GM21367 (cell line): ENCODE measurements around the gene PER1.
"Not testable (repeated sequence)": the region's sequence is repeated elsewhere in the genome, so short reads cannot be mapped to it uniquely, and the experiment has no call there.

Source experiments
- ATAC-seq: cut with Tn5 transposase; IDR thresholded peaks from one replicate; pipeline ENCODE4 v1.9.1; 2021; ENCODE audit not compliant: unreplicated experiment

Gene PER1

GRCh38 chr17:8120520-8121406 lies 31.4 kb downstream of the PER1 start:
- ATAC-seq: no peak

DNA sequence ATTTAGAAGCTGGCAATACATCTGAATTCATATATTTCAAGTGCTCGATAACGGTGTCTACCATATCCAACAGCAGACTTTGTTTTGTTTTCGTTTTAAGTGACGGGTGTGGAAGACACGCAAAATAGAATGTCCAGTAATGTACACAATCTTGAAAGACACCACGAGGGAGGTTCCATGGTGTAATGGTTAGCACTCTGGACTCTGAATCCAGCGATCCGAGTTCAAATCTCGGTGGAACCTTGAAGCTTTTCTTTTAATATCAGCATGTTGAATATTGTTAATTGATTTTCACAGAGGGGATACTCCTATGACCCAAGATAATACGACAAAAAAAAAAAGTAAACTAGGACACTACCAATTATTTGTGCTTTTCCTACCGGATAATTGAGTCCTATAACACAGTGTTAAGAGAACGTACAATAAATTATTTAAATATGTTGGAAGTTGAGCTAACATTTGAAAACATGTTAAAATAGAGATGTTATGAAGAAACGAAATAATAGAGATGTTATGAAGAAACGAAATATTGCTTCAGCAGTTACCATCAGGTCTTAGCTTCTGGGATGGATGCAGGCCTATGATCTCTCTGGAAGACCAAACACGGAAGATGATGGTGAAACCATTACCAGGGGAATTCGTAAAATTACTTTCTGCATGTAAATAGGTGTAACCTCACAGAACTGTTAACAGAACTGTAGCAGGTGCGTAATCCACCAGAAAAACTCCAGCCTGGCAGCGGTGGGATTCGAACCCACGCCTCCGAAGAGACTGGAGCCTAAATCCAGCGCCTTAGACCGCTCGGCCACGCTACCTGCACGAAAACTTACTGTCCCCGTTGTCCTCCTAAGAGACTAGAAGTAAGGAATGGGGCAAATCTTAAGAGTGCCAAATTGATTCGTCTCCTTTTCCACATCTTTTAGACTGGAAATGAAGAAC lies 32.4 kb downstream of the PER1 start:
- ATAC-seq: no peak

DNA sequence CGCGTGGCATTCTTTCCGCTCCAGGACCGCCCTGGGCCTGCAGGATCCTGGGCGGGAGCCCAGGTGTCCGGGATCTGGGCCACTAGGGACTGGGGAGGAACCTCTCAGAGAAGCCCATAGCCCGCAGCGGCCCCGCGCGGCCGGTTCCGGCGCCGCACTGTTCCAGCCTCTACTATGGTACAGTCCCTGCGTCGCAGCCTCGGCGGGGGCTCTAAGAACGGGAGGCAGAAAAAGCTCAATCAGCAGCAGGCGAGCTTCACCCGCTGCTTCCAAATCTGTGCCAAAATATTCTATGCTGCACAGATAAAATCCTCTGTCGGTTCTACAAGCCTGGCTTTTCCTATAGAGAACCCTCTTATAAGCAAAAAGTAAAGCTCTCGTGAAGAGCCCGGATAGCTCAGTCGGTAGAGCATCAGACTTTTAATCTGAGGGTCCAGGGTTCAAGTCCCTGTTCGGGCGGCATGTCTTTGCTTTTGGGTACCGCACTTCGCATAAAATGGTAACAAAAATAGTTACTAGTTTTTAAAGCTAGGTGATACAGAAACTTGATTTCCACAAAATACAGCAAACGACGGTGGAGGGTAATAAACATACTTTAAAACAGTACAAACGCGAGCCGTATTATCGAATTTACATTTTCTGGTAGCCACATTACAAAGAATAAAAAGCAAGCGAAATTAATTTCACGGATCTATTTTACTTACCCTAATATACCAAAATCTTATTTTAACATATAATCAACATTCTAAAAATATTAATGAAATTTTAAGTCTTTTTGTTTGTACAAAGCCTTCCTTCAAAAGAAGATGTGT lies 33.2 kb downstream of the PER1 start:
- no peak for ATAC-seq

- no peak for ATAC-seq
Observed at GRCh38 chr17:8117980-8118768, 34.0 kb downstream of the PER1 start, which contains the start of gene ALOXE3. ALOXE3 (minus strand) TSS chr17:8118514; CDS start chr17:8117990, 524 bp downstream.

GRCh38 chr17:8117367-8117979 lies 34.7 kb downstream of the PER1 start:
- ATAC-seq: no peak

DNA sequence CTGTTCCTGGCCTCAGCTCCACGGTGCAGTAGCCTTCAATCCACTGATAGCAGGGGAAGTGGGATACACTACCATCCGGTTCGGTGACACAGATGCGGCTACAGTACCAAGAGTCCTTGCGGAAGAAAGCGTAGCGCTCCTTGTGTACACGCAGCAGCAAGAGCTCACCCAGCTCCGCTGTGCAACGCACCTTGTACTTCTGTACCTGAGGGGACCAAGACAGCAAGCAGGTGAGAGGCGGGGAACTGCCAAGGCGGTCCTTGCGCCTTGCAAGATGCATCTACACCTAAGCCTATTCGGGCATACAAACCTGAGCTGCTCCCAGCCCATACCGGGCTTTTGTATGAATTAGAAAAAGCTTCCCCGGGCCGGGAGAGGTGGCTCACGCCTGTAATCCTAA lies 35.4 kb downstream of the PER1 start:
- no peak for ATAC-seq

GRCh38 chr17:8110907-8111306 lies 41.3 kb downstream of the PER1 start:
- ATAC-seq: no peak

DNA sequence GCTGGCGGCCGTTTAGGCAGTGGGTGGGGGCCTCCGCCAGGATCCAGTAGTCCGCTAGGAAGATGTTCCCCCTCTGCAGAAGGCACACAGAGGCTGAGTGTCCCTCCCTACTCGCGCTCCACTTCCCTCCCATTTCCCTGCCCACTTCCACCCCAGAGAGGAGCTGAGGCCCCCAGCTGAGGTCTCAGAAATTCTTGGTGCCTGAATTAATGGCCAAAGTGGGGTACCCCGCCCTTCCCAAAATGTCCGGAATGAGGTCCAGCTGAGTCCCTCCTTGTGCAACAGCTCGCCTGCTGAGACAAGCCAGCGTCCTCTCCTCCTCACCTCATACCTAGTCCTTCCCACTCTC lies 41.8 kb downstream of the PER1 start:
- ATAC-seq: no peak

GRCh38 chr17:8109661-8110455 lies 42.3 kb downstream of the PER1 start:
- ATAC-seq: no peak

DNA sequence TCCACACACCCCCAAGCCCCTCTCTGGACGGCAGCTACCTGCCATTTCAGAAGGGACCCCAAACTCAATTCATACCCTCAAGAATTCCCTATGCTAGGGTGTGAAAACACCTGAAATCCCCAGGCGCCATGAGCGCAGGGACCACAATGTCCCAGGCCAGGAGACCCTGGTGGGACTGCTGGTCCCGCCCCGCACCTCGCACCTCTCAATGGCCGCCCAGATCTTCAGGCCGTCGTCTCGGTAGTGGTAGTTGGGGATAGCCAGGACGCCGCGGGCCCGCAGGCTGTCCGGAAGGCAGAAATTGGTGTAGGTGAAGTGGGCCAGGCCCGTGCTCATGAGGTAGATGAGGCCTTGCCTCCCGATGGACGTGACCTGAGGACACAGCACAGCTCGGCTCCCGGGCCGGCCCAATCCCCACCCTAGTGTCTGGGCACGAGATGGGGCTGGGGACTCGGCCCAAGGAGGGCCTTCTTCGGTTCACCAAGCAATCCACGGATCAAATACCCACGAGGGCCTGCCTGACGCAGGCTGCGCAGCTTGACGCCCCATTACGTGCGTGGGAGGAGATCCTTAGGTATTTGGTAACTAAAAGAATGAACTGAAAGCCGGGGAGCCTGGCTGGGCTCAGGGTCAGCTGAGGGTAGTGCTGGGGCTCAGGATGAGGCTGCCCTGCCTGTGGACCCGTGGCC lies 43.1 kb downstream of the PER1 start:
- no peak for ATAC-seq

DNA sequence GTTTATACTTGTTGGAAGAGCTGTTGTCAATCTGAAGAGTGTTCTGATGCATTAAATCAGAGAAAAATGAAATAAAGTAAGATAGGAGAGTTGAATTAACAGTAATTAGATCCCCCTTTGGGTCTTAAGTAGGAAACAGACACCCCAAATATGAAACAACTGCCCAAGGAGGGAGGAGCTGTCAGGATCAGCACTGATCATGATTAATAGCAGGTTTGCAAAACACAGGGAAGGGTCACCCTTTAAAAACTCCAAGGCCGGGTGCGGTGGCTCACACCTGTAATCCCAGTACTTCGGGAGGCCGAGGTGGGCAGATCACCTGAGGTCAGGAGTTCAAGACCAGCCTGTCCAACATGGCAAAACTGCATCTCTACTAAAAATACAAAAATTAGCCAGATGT lies 45.2 kb downstream of the PER1 start:
- ATAC-seq: not testable (repeated sequence)

GRCh38 chr17:8105957-8106398 lies 46.2 kb downstream of the PER1 start:
- ATAC-seq: no peak

- ATAC-seq: no peak
Observed at GRCh38 chr17:8104911-8105310, 47.3 kb downstream of the PER1 start.

GRCh38 chr17:8103549-8103948 lies 48.7 kb downstream of the PER1 start:
- no peak for ATAC-seq

- ATAC-seq: no peak
Observed at GRCh38 chr17:8101721-8102120, 50.5 kb downstream of the PER1 start.

- ATAC-seq: no peak
Observed at GRCh38 chr17:8100763-8101162, 51.4 kb downstream of the PER1 start.

- ATAC-seq: no peak
Observed at GRCh38 chr17:8100111-8100510, 52.1 kb downstream of the PER1 start.

DNA sequence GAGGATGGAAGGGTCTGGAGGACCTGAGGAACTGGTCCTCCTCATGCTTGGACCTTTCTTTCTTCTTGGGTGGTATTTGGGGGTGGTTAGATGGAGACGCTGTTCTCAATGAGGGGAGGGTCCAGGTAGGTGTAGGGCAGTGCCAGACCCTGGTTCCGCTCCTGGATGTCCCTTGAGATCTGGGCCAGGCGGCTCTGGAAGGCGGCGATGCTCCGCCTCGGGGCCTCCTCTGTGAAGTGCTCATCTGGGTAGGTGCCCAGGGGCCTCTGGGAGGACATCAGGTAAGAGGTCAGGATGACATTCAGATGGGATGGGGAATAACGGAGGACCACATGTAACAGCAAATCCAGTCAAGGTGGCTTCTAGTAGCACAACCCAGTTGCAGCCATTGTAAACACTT lies 55.7 kb downstream of the PER1 start:
- ATAC-seq: no peak
